Mesenchymal stem cell (in vitro differentiated cells and primary cell): Measurements from ENCODE around the gene RBBP8NL.
A peak's percentile ranks its signal among the peaks of the same experiment; 100 is the strongest.

Source experiments
- DNase-seq: peaks from one replicate; pipeline ENCODE4 v3.0.0-alpha.2; 2013
- H2AFZ ChIP-seq: one replicate; pipeline ENCODE4 v1.6.1; 2013; ENCODE audit warnings: low read depth, mild to moderate bottlenecking, control low read depth, inconsistent platforms, low read length, moderate library complexity
- H2AK5ac ChIP-seq: 2 replicates; pipeline ENCODE4 v1.6.1; 2013; ENCODE audit warnings: low read length, moderate library complexity, mild to moderate bottlenecking, inconsistent platforms; ENCODE audit not compliant: severe bottlenecking
- H2BK120ac ChIP-seq: one replicate; pipeline ENCODE4 v1.6.1; 2013; ENCODE audit warnings: low read depth, mild to moderate bottlenecking, inconsistent platforms, low read length, moderate library complexity
- H2BK12ac ChIP-seq, 2 experiments: one replicate each; pipeline ENCODE4 v1.6.1; 2013; ENCODE audit warnings: inconsistent platforms in 2 of 2, low read length in 2 of 2, mild to moderate bottlenecking in 2 of 2, moderate library complexity in 2 of 2, control low read depth in 1 of 2
- H2BK15ac ChIP-seq: one replicate; pipeline ENCODE4 v1.6.1; 2013; ENCODE audit warnings: mild to moderate bottlenecking, low read depth, inconsistent platforms; ENCODE audit not compliant: poor library complexity, severe bottlenecking
- H2BK5ac ChIP-seq: 2 replicates; pipeline ENCODE4 v1.6.1; 2013; ENCODE audit warnings: low read depth, mild to moderate bottlenecking, low read length, control low read depth, inconsistent platforms; ENCODE audit not compliant: poor library complexity, severe bottlenecking
- H3K14ac ChIP-seq, 2 experiments: one replicate each; pipeline ENCODE4 v1.6.1; 2013; ENCODE audit warnings: inconsistent platforms in 2 of 2, low read length in 2 of 2, control low read depth in 1 of 2, mild to moderate bottlenecking in 1 of 2, moderate library complexity in 1 of 2
- H3K18ac ChIP-seq, 2 experiments: one replicate each; pipeline ENCODE4 v1.6.1; 2013; ENCODE audit warnings: inconsistent platforms in 2 of 2, low read length in 2 of 2, control low read depth in 1 of 2, low read depth in 1 of 2, mild to moderate bottlenecking in 1 of 2
- H3K23ac ChIP-seq, 2 experiments: one replicate each; pipeline ENCODE4 v1.6.1; 2013; ENCODE audit warnings: inconsistent platforms in 2 of 2, low read length in 2 of 2, mild to moderate bottlenecking in 2 of 2, moderate library complexity in 2 of 2, control low read depth in 1 of 2
- H3K27ac ChIP-seq: 2 replicates; pipeline ENCODE4 v1.5.1; 2013; ENCODE audit warnings: mild to moderate bottlenecking, moderate library complexity, low read length, control low read depth, inconsistent platforms; ENCODE audit not compliant: poor library complexity, severe bottlenecking
- H3K27me3 ChIP-seq, 2 experiments: 2 replicates each; pipeline versions ENCODE4 v1.6.1 to v1.7.0; 2013; ENCODE audit warnings: low read length in 2 of 2, mild to moderate bottlenecking in 2 of 2, moderate library complexity in 2 of 2, control low read depth in 1 of 2, inconsistent platforms in 1 of 2; ENCODE audit not compliant: control insufficient read depth in 1 of 2, insufficient read depth in 1 of 2
- H3K36me3 ChIP-seq, 2 experiments: 2 replicates each; pipeline versions ENCODE4 v1.6.1 to v1.7.0; 2013; ENCODE audit warnings: low read length in 2 of 2, control low read depth in 1 of 2, inconsistent platforms in 1 of 2, low read depth in 1 of 2, mild to moderate bottlenecking in 1 of 2; ENCODE audit not compliant: insufficient read depth in 2 of 2, control insufficient read depth in 1 of 2
- H3K4ac ChIP-seq, 2 experiments: one replicate each; pipeline ENCODE4 v1.6.1; 2013; ENCODE audit warnings: inconsistent platforms in 2 of 2, low read length in 2 of 2, mild to moderate bottlenecking in 2 of 2, moderate library complexity in 2 of 2, control low read depth in 1 of 2, low read depth in 1 of 2
- H3K4me1 ChIP-seq: 2 replicates; pipeline ENCODE4 v1.6.1; 2013; ENCODE audit warnings: low read depth, low read length, control low read depth; ENCODE audit not compliant: control insufficient read depth, insufficient read depth
- H3K4me2 ChIP-seq: 2 replicates; pipeline ENCODE4 v1.6.1; 2013; ENCODE audit warnings: low read length, mild to moderate bottlenecking, inconsistent platforms; ENCODE audit not compliant: poor library complexity, severe bottlenecking
- H3K4me3 ChIP-seq, 2 experiments: 2 replicates each; pipeline versions ENCODE4 v1.5.1 to v1.7.0; 2013; ENCODE audit warnings: low read length in 2 of 2, mild to moderate bottlenecking in 2 of 2, control low read depth in 1 of 2, low read depth in 1 of 2; ENCODE audit not compliant: insufficient read depth in 1 of 2
- H3K79me1 ChIP-seq: replicated peaks from 2 replicates; pipeline ENCODE4 v1.6.1; 2013; ENCODE audit warnings: mild to moderate bottlenecking, control low read depth, low read length, inconsistent platforms; ENCODE audit not compliant: poor library complexity, severe bottlenecking
- H3K9ac ChIP-seq: 2 replicates; pipeline ENCODE4 v1.7.0; 2013; ENCODE audit warnings: mild to moderate bottlenecking, low read length, moderate library complexity
- H3K9me3 ChIP-seq: 2 replicates; pipeline ENCODE4 v1.7.0; 2013; ENCODE audit warnings: mild to moderate bottlenecking, low read length; ENCODE audit not compliant: control insufficient read depth
- H4K8ac ChIP-seq: one replicate; pipeline ENCODE4 v1.6.1; 2013; ENCODE audit warnings: inconsistent platforms, mild to moderate bottlenecking, low read length, moderate library complexity
- H4K91ac ChIP-seq: one replicate; pipeline ENCODE4 v1.6.1; 2013; ENCODE audit warnings: mild to moderate bottlenecking, low read length, inconsistent platforms
- WGBS: methylation state at CpG from one replicate; pipeline ENCODE4 v1.1.7; 2013; ENCODE audit warnings: mixed read lengths; 5-methylcytosine and 5-hydroxymethylcytosine counted together

Gene RBBP8NL

DNA sequence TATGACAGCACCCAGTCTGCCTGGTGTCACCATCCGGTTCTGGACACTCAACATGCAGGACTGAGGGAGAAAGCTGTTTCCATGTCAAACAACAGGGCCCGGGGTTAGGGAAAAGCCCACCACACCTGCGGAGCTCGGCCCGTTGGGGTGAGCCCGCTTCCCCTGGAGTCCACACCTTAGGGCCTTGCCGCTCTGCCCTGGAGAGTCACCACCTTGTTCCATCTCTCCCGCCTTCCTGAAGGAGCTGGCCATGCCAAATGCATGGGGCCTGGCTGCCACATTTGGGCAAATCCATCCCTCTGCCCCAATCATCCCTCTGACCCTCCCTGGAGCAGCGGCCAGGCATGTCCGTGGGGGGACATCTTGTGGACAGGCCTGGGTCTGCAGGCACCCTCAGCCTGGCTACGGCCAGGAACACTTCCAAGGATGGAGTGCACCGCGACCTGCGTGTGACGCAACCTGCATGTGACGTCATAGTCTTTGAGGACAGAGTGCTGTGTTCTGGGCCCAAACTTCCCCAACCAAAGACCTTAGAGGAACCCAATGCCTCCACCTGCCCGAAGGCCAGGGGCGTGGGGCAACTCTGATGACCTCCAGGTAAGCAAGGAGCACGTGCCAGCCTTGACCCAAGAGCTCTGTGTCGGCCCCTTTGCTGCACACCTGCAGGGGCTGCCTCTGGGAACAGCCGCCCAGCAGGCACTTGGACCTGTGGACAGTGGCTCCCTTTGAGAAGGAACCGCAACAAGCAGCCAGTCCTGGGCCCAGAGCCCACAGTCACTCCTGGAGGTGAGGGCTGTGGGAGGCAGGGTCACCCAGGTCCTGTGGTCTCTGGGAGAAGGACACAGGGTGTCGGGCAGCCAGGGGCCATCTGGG is 22.0 kb downstream of the RBBP8NL start:
- H3K18ac ChIP-seq, result no peak overlapping the region
- H3K36me3 ChIP-seq, result peaks cover 0 to 37% of the 10 kb centered on the region in 2 experiments
- no peak overlapping the region for H3K23ac ChIP-seq
- no peak overlapping the region for H2AK5ac ChIP-seq
- H2BK120ac ChIP-seq, result no peak overlapping the region
- no peak overlapping the region for H3K4ac ChIP-seq
- H3K79me1 ChIP-seq, result peaks cover 28% of the 10 kb centered on the region
- peak; percentile 75 for DNase-seq
- peak overlapping the region; percentile 14 for H4K91ac ChIP-seq
- H4K8ac ChIP-seq, result no peak overlapping the region
- no peak overlapping the region for H3K27ac ChIP-seq
- H3K4me2 ChIP-seq, result no peak overlapping the region
- H3K4me1 ChIP-seq, result peaks cover 39% of the 10 kb centered on the region
- no peak overlapping the region for H2BK12ac ChIP-seq
- H2AFZ ChIP-seq, result no peak overlapping the region
- WGBS, result 77% methylated on average over 23 of the region's 23 CpGs
- H3K14ac ChIP-seq, result no peak overlapping the region
- H2BK15ac ChIP-seq, result no peak overlapping the region
- peak overlapping the region; percentile 88 for H3K9ac ChIP-seq
- H3K4me3 ChIP-seq, result peak overlapping the region in 1 of 2 experiments; percentile 87
- H3K9me3 ChIP-seq, result no peaks in the 10 kb centered on the region
- H3K27me3 ChIP-seq, result peaks cover 4 to 19% of the 10 kb centered on the region in 2 experiments
- H2BK5ac ChIP-seq, result no peak overlapping the region

DNA sequence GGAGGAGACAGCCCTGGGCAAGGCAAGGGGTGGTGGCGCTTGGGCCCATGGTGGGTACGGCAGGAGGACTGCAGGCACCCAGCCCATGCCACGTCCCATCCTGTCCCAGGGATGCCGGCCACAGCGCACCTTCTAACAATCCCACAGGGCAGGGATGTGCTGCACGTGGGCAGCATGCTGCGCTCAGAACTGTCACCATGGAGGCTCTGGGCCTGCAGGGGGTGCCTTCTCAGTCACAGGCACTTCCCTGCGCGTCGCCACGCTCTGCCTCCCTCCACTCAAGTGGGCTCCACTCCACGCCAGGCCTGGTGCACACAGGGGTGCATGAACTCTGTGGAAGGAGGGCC is 22.6 kb downstream of the RBBP8NL start:
- Histone ChIP-seq H3K79me1 (peaks cover 28% of the 10 kb centered on the region), H3K14ac (no peak overlapping the region), H2BK5ac (no peak overlapping the region), H2BK15ac (no peak overlapping the region), H3K18ac (no peak overlapping the region), H2BK12ac (no peak overlapping the region), H2BK120ac (no peak overlapping the region), H3K4me2 (no peak overlapping the region), H4K91ac (peak overlapping the region; percentile 14), H2AK5ac (no peak overlapping the region), H3K23ac (no peak overlapping the region), H3K9ac (no peak overlapping the region), H3K4me3 (no peak overlapping the region), H3K36me3 (peaks cover 0 to 41% of the 10 kb centered on the region in 2 experiments), H3K27ac (no peak overlapping the region), H3K27me3 (peaks cover 4 to 15% of the 10 kb centered on the region in 2 experiments), H3K4ac (no peak overlapping the region), H3K9me3 (no peaks in the 10 kb centered on the region), H2AFZ (no peak overlapping the region), H3K4me1 (peaks cover 33% of the 10 kb centered on the region), H4K8ac (no peak overlapping the region)
- no peak for DNase-seq
- WGBS, result 96% methylated on average over 12 of the region's 12 CpGs

- H3K27me3 ChIP-seq, result peaks cover 4 to 9% of the 10 kb centered on the region in 2 experiments
- H3K23ac ChIP-seq, result peak overlapping the region in 1 of 2 experiments; percentile 32
- H2BK15ac ChIP-seq, result no peak overlapping the region
- H4K8ac ChIP-seq, result no peak overlapping the region
- H3K4me3 ChIP-seq, result no peak overlapping the region
- no peak overlapping the region for H3K9ac ChIP-seq
- H3K79me1 ChIP-seq, result peaks cover 28% of the 10 kb centered on the region
- H3K9me3 ChIP-seq, result no peaks in the 10 kb centered on the region
- no peak overlapping the region for H2AFZ ChIP-seq
- peaks cover 0 to 41% of the 10 kb centered on the region in 2 experiments for H3K36me3 ChIP-seq
- no peak overlapping the region for H2BK120ac ChIP-seq
- no peak overlapping the region for H4K91ac ChIP-seq
- no peak for DNase-seq
- WGBS, result 96% methylated on average over 9 of the region's 9 CpGs
- no peak overlapping the region for H3K18ac ChIP-seq
- H3K4me2 ChIP-seq, result no peak overlapping the region
- no peak overlapping the region for H3K27ac ChIP-seq
- H3K4me1 ChIP-seq, result peaks cover 32% of the 10 kb centered on the region
- H2AK5ac ChIP-seq, result no peak overlapping the region
- H3K14ac ChIP-seq, result no peak overlapping the region
- H2BK5ac ChIP-seq, result no peak overlapping the region
- H2BK12ac ChIP-seq, result no peak overlapping the region
- no peak overlapping the region for H3K4ac ChIP-seq
Observed at GRCh38 chr20:62404112-62404665, 23.1 kb downstream of the RBBP8NL start.

GRCh38 chr20:62403331-62403730 is 24.0 kb downstream of the RBBP8NL start:
- H3K79me1 ChIP-seq, result peaks cover 28% of the 10 kb centered on the region
- no peak overlapping the region for H3K9ac ChIP-seq
- no peak overlapping the region for H2BK15ac ChIP-seq
- H3K4me3 ChIP-seq, result no peak overlapping the region
- 91% methylated on average over 13 of the region's 13 CpGs for WGBS
- H3K27me3 ChIP-seq, result peaks cover 2 to 6% of the 10 kb centered on the region in 2 experiments
- no peak overlapping the region for H2AFZ ChIP-seq
- H3K4me2 ChIP-seq, result no peak overlapping the region
- no peak overlapping the region for H3K18ac ChIP-seq
- peaks cover 30% of the 10 kb centered on the region for H3K4me1 ChIP-seq
- H2BK5ac ChIP-seq, result no peak overlapping the region
- H3K36me3 ChIP-seq, result peaks cover 0 to 43% of the 10 kb centered on the region in 2 experiments
- H3K9me3 ChIP-seq, result no peaks in the 10 kb centered on the region
- no peak overlapping the region for H4K91ac ChIP-seq
- DNase-seq, result no peak
- no peak overlapping the region for H2BK12ac ChIP-seq
- no peak overlapping the region for H4K8ac ChIP-seq
- H3K27ac ChIP-seq, result no peak overlapping the region
- H2AK5ac ChIP-seq, result no peak overlapping the region
- no peak overlapping the region for H2BK120ac ChIP-seq
- no peak overlapping the region for H3K4ac ChIP-seq
- H3K23ac ChIP-seq, result no peak overlapping the region
- no peak overlapping the region for H3K14ac ChIP-seq
